Psoas muscle (tissue), 8 donors: ENCODE measurements around the gene NOS1. TPM values are rescaled to one million over a fixed set of nuclear protein-coding genes. Genes with fewer than 3 reads are reported as not detected.

ENCODE experiments used
- ATAC-seq, 4 donors: fragments of 200-7000 bp; cut with Tn5 transposase; one replicate each; pipeline ENCODE4 v1.9.1; 2020; ENCODE audit warnings: moderate library complexity in 3 of 4, mild to moderate bottlenecking in 2 of 4
- DNase-seq, 2 donors: peaks; one replicate each; pipeline ENCODE4 v3.0.0-alpha.2; 2020
- H3K27ac ChIP-seq: fragments of 200-600 bp; one replicate; pipeline ENCODE4 v1.8.0; 2022
- H3K27me3 ChIP-seq, 3 donors: fragments of 200-600 bp in 1 of 3; one replicate each; pipeline versions ENCODE4 v1.6.1 to v1.8.0; 2013 to 2022; ENCODE audit warnings: low read length in 2 of 3, mild to moderate bottlenecking in 2 of 3, moderate library complexity in 1 of 3; ENCODE audit not compliant: insufficient read depth in 3 of 3
- H3K36me3 ChIP-seq, 2 donors: fragments of 200-600 bp in 1 of 2; one replicate each; pipeline versions ENCODE4 v1.6.1 to v1.8.0; 2013 to 2022; ENCODE audit warnings: low read depth in 1 of 2, mild to moderate bottlenecking in 1 of 2, moderate library complexity in 1 of 2; ENCODE audit not compliant: insufficient read depth in 1 of 2
- H3K4me1 ChIP-seq: fragments of 200-600 bp; one replicate; pipeline ENCODE4 v1.8.0; 2022
- H3K4me3 ChIP-seq: fragments of 200-600 bp; one replicate; pipeline ENCODE4 v1.8.0; 2022; ENCODE audit warnings: mild to moderate bottlenecking
- H3K9me3 ChIP-seq: fragments of 200-600 bp; one replicate; pipeline ENCODE4 v1.8.0; 2022
- CTCF ChIP-seq: fragments of 200-600 bp; IDR thresholded peaks from one replicate; pipeline ENCODE4 v1.8.0; 2022; ENCODE audit warnings: antibody characterized with exemption
- WGBS, 3 donors: extraction: QIAGEN DNeasy Blood & Tissue Kit; methylation state at CpG; one replicate each; pipeline versions ENCODE4 v1.1.6 to v1.1.7; 2013; 5-methylcytosine and 5-hydroxymethylcytosine counted together
- intact Hi-C, 2 donors: fragments of 100-400 bp; cut with DNase I; formaldehyde crosslinking; loops; one replicate each; pipeline versions ENCODE4 v1.11.0 to v1.14.2; 2022
- polyA plus RNA-seq, 3 donors: library from polyadenylated mRNA; stranded (reverse); fragments of 200-250 nt; gene quantifications; one replicate each; pipeline ENCODE4 v1.2.3, GENCODE V29; 2013
- total RNA-seq, 4 donors: library from RNA; stranded (reverse); fragmentation: NEBNext Ultra II Directional in 2 of 4; extraction: Animal tissue kit (Norgen Biotek cat#: 25700) in 2 of 4; gene quantifications; one replicate each; pipeline versions ENCODE4 v1.2.1 to v1.2.4, GENCODE V29; 2021 to 2023
- donor health status: healthy with polysubstance abuse.
- donor health status: DM: no; HTN: no; CAD: no; lungs with moderate emphysema.
- donor health status: Bipolar disorder and iron deficiency.
- donor health status: healthy.
- donor health status: DM: yes; HTN: yes; CAD: no.
- donor health status: DM: no; HTN: no; CAD: no.
- donor health status: DM: no; HTN: no; CAD: no.
- donor health status: DM: yes; HTN: yes; CAD: no.

Gene NOS1
- total and polyA plus RNA-seq, 7 donors, result 2.7 to 62.2 (median 12.1) TPM

GRCh38 chr12:117359029-117359845 lies 2.2 kb downstream of the NOS1 start:
- 47 to 54% (median 50%) methylated on average over 40 to 42 of the region's 42 CpGs for WGBS, 3 donors
- peak in 1 of 2 donors; percentile 42 for DNase-seq
- no peak for TF ChIP-seq CTCF
- intact Hi-C loops, result no loop called here
- peaks cover 0 to 4% (median 2%) of the 10 kb centered on the region in 3 donors for H3K27me3 ChIP-seq
- no peak overlapping the region for H3K4me3 ChIP-seq
- H3K4me1 ChIP-seq, result no peaks in the 10 kb centered on the region
- no peak for ATAC-seq
- no peak overlapping the region for H3K27ac ChIP-seq
- H3K36me3 ChIP-seq, result no peaks in the 10 kb centered on the region
- no peaks in the 10 kb centered on the region for H3K9me3 ChIP-seq

- intact Hi-C loops, result no loop called here
- Histone ChIP-seq H3K9me3 (no peaks in the 10 kb centered on the region), H3K4me1 (no peaks in the 10 kb centered on the region), H3K36me3 (no peaks in the 10 kb centered on the region), H3K27ac (no peak overlapping the region), H3K27me3 (peaks cover 0 to 2% (median 0%) of the 10 kb centered on the region in 3 donors), H3K4me3 (no peak overlapping the region)
- TF ChIP-seq CTCF, result no peak
- WGBS, 3 donors, result 18 to 44% (median 35%) methylated on average over 1 of the region's 1 CpG
- peak in 3 of 4 donors; percentile 29 to 50 (median 30) for ATAC-seq
- DNase-seq, result no peak
Measured at GRCh38 chr12:117356048-117356447, 5.4 kb downstream of the NOS1 start.

GRCh38 chr12:117352883-117353282 lies 8.5 kb downstream of the NOS1 start:
- no peaks in the 10 kb centered on the region for H3K9me3 ChIP-seq

GRCh38 chr12:117352206-117352605 lies 9.2 kb downstream of the NOS1 start:
- Histone ChIP-seq H3K4me3 (no peak overlapping the region), H3K27me3 (no peaks in the 10 kb centered on the region), H3K9me3 (no peaks in the 10 kb centered on the region), H3K27ac (no peak overlapping the region), H3K4me1 (no peaks in the 10 kb centered on the region), H3K36me3 (no peaks in the 10 kb centered on the region)
- no peak for DNase-seq
- 72 to 74% (median 72%) methylated on average over 9 of the region's 9 CpGs for WGBS, 3 donors
- no peak for ATAC-seq
- no peak for TF ChIP-seq CTCF
- intact Hi-C loops, result no loop called here

More at GRCh38 chr12:117352883-117353282, 8.5 kb downstream of the NOS1 start:
- no peaks in the 10 kb centered on the region for H3K4me1 ChIP-seq
- H3K4me3 ChIP-seq, result no peak overlapping the region
- H3K27me3 ChIP-seq, result no peaks in the 10 kb centered on the region
- no peak overlapping the region for H3K27ac ChIP-seq
- DNase-seq, result no peak
- no peak for TF ChIP-seq CTCF
- no peaks in the 10 kb centered on the region for H3K36me3 ChIP-seq
- intact Hi-C loops, result no loop called here
- no peak for ATAC-seq
